Stimulated activated CD4-positive, alpha-beta T cell treated with anti-CD3 and anti-CD28 coated beads, Interleukin-15, amount 100 ng/mL, for 48 hours (primary cell): ENCODE measurements around the gene DNAH10.
"Not testable (repeated sequence)": the region's sequence is repeated elsewhere in the genome, so short reads cannot be mapped to it uniquely, and the experiment has no call there.

Source experiments
- DNase-seq, 2 donors: peaks; one replicate each; pipeline ENCODE4 v3.0.0-alpha.2; 2020; ENCODE audit warnings: low read depth in 2 of 2

Gene DNAH10

GRCh38 chr12:123946516-123947505, 184.7 kb downstream of the DNAH10 start:
- DNase-seq, result not testable (repeated sequence)

- DNase-seq, result not testable (repeated sequence)
Observed at GRCh38 chr12:123947531-123947930, 185.4 kb downstream of the DNAH10 start.

GRCh38 chr12:123948401-123948795, 186.3 kb downstream of the DNAH10 start:
- no peak for DNase-seq

GRCh38 chr12:123948796-123949769, 187.0 kb downstream of the DNAH10 start:
- DNase-seq, result no peak

- DNase-seq, result no peak
Observed at GRCh38 chr12:123949770-123950165, 187.7 kb downstream of the DNAH10 start.

GRCh38 chr12:123950476-123951349, 188.6 kb downstream of the DNAH10 start:
- DNase-seq, result no peak

GRCh38 chr12:123951467-123951866, 189.4 kb downstream of the DNAH10 start:
- no peak for DNase-seq

- DNase-seq, result no peak
Observed at GRCh38 chr12:123952037-123952436, 189.9 kb downstream of the DNAH10 start.

GRCh38 chr12:123954647-123955350, 192.7 kb downstream of the DNAH10 start:
- DNase-seq, result no peak

- DNase-seq, result no peak
Observed at GRCh38 chr12:123956249-123956648, 194.1 kb downstream of the DNAH10 start.

- DNase-seq, result no peak
Observed at GRCh38 chr12:123957196-123957595, 195.1 kb downstream of the DNAH10 start.

- no peak for DNase-seq
Observed at GRCh38 chr12:123958462-123958861, 196.4 kb downstream of the DNAH10 start.

GRCh38 chr12:123958876-123959275, 196.8 kb downstream of the DNAH10 start:
- DNase-seq, result no peak

- DNase-seq, result no peak
Observed at GRCh38 chr12:123960029-123960735, 198.1 kb downstream of the DNAH10 start.

GRCh38 chr12:123960856-123961255, 198.8 kb downstream of the DNAH10 start:
- no peak for DNase-seq

- no peak for DNase-seq
Observed at GRCh38 chr12:123961585-123962345, 199.7 kb downstream of the DNAH10 start.

- DNase-seq, result no peak
Observed at GRCh38 chr12:123962513-123962912, 200.4 kb downstream of the DNAH10 start.

- DNase-seq, result no peak
Observed at GRCh38 chr12:123963821-123964220, 201.7 kb downstream of the DNAH10 start.

GRCh38 chr12:123965382-123965781, 203.3 kb downstream of the DNAH10 start:
- DNase-seq, result no peak
